Measurements from ENCODE around the gene KRTAP10-5. TPM values are rescaled to one million over a fixed set of nuclear protein-coding genes. Genes with fewer than 3 reads are reported as not detected.

KRTAP10-5 gene
- total and polyA plus RNA-seq, 8 donors: not detected

DNA sequence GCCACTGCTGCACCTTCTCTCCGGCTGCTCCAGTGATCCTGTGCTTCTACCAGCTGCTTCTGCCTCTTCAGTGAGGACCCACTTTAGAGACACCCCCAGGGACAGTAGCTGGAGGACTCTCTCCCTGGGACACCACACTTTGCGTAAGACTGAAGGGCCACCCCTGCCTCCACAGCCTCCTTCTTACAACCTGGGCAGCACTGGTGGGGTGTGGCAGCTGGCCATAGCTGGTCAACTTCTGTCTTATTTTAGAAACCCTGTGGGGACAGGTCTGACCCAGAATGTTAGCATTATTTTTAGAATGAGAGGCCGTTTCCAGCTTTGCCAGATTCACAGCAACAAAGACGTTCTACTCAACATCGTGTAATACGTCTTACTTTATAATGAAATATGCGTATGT, 45.4 kb upstream of the KRTAP10-5 start:
- FAIRE-seq (no peak), ATAC-seq (no peak), DNase-seq (no peak)
- Histone ChIP-seq H3K4me1 (no peaks in the 10 kb centered on the region), H3K36me3 (no peaks in the 10 kb centered on the region), H3K4me3 (no peak overlapping the region), H3K27me3 (no peaks in the 10 kb centered on the region), H3K9me3 (no peaks in the 10 kb centered on the region), H3K27ac (no peak overlapping the region)
- 67 to 83% methylated on average over 7 of the region's 7 CpGs for WGBS, 2 donors
- TF ChIP-seq, protein P1, sequence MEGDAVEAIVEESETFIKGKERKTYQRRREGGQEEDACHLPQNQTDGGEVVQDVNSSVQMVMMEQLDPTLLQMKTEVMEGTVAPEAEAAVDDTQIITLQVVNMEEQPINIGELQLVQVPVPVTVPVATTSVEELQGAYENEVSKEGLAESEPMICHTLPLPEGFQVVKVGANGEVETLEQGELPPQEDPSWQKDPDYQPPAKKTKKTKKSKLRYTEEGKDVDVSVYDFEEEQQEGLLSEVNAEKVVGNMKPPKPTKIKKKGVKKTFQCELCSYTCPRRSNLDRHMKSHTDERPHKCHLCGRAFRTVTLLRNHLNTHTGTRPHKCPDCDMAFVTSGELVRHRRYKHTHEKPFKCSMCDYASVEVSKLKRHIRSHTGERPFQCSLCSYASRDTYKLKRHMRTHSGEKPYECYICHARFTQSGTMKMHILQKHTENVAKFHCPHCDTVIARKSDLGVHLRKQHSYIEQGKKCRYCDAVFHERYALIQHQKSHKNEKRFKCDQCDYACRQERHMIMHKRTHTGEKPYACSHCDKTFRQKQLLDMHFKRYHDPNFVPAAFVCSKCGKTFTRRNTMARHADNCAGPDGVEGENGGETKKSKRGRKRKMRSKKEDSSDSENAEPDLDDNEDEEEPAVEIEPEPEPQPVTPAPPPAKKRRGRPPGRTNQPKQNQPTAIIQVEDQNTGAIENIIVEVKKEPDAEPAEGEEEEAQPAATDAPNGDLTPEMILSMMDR (IDR thresholded peaks at IDR 0.05): no peak
- intact Hi-C loops (cut with DNase I): no loop called here

GRCh38 chr21:44623575-44623974, 43.2 kb upstream of the KRTAP10-5 start:
- ATAC-seq (no peak), DNase-seq (no peak), FAIRE-seq (no peak)
- no peaks in the 10 kb centered on the region for H3K4me1 ChIP-seq
- no peak overlapping the region for H3K27ac ChIP-seq
- TF ChIP-seq, protein P1 (IDR thresholded peaks at IDR 0.05): no peak
- H3K27me3 ChIP-seq: no peaks in the 10 kb centered on the region
- intact Hi-C loops (cut with DNase I): no loop called here
- no peak overlapping the region for H3K4me3 ChIP-seq
- no peaks in the 10 kb centered on the region for H3K36me3 ChIP-seq
- no peaks in the 10 kb centered on the region for H3K9me3 ChIP-seq

DNA sequence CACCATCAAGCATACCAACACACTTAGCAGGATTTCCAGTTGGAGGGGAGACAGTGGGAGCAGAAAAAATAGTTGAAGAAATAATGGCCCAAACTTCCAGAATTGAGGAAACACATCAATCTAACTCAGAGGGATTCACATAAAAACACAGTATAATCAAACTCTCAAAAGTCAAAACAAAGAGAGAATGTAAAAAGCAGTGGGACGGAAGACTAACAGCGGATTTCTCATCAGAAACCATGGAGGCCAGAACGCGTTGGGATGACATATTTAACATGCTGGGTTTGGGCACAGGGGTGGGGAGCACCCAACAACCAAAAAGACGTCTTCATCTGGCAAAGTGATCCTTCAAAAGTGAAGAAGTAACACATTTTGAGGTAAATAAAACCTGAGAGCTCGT, 39.5 kb upstream of the KRTAP10-5 start:
- intact Hi-C loops (cut with DNase I): no loop called here
- WGBS, 2 donors: 72 to 76% methylated on average over 6 of the region's 6 CpGs
- TF ChIP-seq, protein P1 (IDR thresholded peaks at IDR 0.05): no peak
- no peak overlapping the region for H3K4me3 ChIP-seq
- H3K36me3 ChIP-seq: no peaks in the 10 kb centered on the region
- no peak for DNase-seq
- no peak overlapping the region for H3K27ac ChIP-seq
- FAIRE-seq: no peak
- no peaks in the 10 kb centered on the region for H3K4me1 ChIP-seq
- no peak for ATAC-seq
- no peaks in the 10 kb centered on the region for H3K27me3 ChIP-seq
- H3K9me3 ChIP-seq: no peaks in the 10 kb centered on the region

DNA sequence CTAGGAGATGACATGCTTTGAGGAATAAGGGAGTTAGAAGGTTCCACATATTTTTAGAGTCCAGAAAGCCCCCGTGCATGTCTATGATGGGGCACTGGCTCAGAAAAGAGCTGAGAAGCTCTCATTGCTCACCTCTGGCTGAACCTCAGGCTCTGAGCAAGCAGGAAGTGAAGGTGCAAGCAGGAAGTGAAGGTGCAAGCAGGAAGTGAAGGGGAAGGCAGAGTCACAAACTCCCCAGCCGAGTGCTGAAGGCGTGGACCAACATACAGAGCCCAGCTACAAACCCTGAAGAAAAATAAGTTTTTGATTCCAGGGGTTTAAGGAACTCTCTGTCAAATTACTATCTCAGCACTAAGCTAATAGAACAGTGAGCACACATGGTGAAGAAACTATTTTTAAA, 38.5 kb upstream of the KRTAP10-5 start:
- DNase-seq: no peak

GRCh38 chr21:44618504-44618903, 38.1 kb upstream of the KRTAP10-5 start:
- Histone ChIP-seq H3K36me3 (no peaks in the 10 kb centered on the region), H3K27ac (no peak overlapping the region), H3K27me3 (no peaks in the 10 kb centered on the region), H3K9me3 (no peaks in the 10 kb centered on the region), H3K4me1 (no peaks in the 10 kb centered on the region), H3K4me3 (no peak overlapping the region)
- intact Hi-C loops (cut with DNase I): no loop called here
- ATAC-seq: peak in 2 of 4 donors; percentile 68 to 69
- TF ChIP-seq, protein P1 (IDR thresholded peaks at IDR 0.05): no peak
- FAIRE-seq: no peak
- WGBS, 2 donors: 11 to 25% methylated on average over 4 of the region's 4 CpGs
- no peak for DNase-seq

More for the DNA sequence above, 38.5 kb upstream of the KRTAP10-5 start:
- Histone ChIP-seq H3K4me1 (no peaks in the 10 kb centered on the region), H3K27me3 (no peaks in the 10 kb centered on the region), H3K27ac (no peak overlapping the region), H3K36me3 (no peaks in the 10 kb centered on the region), H3K9me3 (no peaks in the 10 kb centered on the region), H3K4me3 (no peak overlapping the region)
- intact Hi-C loops (cut with DNase I): no loop called here
- TF ChIP-seq, protein P1 (IDR thresholded peaks at IDR 0.05): no peak
- ATAC-seq (peak in 1 of 4 donors; percentile 30), FAIRE-seq (no peak)
- WGBS, 2 donors: 60 to 80% methylated on average over 3 of the region's 3 CpGs

All from pancreas (tissue), 10 donors.